Pons (tissue), 1 donor: ENCODE data around the gene SASH1.
"Not testable (repeated sequence)": the region's sequence is repeated elsewhere in the genome, so short reads cannot be mapped to it uniquely, and the experiment has no call there.

Experiments used
- DNase-seq: peaks from one replicate; pipeline ENCODE4 v3.0.0-alpha.2; 2016; ENCODE audit warnings: low spot score

Gene SASH1

DNA sequence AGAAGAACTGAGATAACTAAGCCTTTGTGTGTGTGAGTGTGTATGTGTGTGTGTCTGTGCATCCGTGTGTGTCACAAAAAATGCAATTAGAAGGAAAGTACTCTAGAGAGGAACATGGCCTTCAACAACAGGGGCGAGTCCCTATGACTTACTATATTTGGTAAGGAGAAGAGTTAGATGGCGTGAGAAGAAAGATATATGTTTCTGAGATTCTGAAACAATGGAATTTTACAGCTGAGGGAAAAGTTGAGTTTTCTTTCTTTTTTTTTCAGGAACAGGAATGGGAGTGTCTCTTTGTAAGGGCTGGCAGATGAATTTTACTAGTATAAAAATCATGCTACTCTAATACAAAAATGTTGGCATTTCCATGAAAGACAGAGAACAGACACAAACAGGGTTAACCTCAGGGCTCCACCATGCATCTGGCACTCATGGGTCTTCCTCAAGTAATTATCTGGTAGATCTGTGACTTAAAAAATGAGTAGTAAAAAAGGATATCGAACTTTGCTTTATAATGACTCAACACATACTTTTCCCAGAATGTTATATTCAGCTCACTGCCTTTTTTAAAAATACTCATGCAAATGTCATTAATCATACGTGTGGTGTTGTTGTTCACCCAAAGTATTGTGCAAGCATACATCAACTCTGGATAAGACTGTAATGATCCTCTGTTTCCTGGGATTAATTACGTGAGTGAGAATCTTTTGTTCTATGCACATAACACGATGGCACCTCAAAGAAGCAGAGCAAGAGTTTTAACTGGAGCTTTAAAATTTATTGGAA lies 12.8 kb upstream of the SASH1 start:
- DNase-seq = no peak

DNA sequence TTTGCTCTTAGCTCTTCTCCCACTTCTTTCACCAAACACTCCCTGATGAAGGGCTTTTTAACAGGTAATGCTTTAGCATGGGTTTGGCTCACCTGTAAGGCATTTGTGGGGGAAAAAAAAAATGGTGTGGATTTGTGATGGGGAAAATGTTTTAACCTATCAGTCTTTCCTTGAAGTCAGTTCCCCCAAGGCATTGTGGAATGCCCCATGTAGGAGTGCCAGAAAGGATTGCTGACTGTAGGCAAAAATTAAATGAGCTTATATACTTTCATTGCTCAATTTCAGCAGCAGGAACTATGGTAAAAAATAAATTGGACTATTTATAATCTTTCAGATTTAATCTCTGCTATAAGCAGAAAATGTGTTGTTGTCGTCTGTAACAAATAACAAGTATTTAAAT lies 10.6 kb upstream of the SASH1 start:
- no peak for DNase-seq

DNA sequence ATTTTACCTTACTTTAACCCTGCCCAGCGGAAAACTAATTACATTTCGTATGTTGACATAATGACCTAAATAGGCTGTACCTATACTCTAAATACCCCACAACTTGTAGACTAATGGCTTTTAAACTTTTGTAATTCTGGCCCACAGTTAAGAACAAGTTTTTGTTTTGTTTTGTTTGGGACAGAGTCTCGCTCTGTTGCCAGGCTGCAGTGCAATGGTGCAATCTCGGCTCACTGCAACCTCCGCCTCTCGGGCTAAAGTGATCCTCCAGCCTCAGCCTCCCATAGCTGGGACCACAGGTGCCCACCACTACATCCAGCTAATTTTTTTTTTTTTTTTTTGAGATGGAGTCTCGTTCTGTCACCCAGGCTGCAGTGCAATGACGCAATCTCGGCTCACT lies 5.7 kb upstream of the SASH1 start:
- no peak for DNase-seq

DNA sequence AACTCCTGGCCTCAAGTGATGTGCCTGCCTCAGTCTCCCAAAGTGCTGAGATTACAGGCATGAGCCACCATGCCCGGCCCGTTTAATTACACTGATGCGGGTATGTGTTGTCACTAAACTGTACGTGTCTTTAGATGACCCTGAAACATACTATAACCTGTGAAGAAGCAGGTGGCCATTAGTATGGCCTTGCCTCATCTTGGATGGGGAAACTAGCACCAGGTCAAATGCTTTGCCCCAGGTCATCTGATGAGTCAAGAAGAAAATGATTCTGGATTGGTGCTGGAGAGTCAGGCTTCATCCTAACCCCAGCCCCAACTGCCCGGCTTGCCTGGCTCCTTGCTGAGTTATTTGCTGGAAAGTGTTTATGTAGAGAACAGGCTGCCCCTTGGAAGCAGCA lies 2.9 kb upstream of the SASH1 start:
- DNase-seq = no peak

DNA sequence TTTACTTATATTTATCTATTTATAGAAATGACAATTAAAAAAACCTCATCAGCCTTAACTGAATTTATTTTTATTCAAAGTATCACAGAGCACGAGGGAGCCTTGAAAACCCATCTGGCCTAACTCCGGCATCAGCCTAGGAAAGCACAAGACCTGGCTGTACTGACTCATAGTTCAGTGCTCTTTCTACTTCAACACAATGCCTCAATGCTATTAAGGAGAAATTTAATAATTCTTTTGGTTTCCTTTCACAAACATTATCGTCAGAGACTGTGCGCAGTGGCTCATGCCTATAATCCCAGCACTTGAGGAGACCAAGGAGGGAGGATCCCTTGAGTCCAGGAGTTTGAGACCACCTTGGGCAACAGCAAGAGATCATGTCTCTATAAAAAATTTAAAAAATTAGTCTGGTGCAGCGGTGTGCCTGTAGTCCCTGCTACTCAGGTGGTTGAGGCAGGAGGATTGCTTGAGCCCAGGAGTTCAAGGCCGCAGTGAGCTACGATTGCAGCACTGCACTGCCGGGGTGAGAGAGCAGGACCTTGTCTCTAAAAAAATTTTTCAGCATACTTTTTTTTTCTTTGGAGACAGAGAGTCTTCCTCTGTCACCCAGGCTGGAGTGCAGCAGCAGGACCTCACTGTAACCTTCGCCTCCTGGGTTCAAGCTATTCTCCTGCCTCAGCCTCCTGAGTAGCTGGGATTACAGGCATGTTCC lies 1.9 kb upstream of the SASH1 start:
- no peak for DNase-seq

DNA sequence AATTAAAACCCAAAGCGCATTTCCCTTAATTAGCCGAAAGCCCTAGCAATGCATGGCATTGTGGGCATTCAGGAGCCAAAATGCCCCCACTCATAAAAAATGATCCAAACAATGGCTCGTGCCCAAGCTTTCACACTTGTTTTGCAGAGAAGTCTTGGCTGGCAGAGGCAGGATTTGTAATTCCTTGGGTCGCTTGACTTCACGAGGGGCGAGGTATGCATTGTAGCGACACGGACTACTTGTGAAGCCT lies 613 bp upstream of the SASH1 start:
- no peak for DNase-seq

DNA sequence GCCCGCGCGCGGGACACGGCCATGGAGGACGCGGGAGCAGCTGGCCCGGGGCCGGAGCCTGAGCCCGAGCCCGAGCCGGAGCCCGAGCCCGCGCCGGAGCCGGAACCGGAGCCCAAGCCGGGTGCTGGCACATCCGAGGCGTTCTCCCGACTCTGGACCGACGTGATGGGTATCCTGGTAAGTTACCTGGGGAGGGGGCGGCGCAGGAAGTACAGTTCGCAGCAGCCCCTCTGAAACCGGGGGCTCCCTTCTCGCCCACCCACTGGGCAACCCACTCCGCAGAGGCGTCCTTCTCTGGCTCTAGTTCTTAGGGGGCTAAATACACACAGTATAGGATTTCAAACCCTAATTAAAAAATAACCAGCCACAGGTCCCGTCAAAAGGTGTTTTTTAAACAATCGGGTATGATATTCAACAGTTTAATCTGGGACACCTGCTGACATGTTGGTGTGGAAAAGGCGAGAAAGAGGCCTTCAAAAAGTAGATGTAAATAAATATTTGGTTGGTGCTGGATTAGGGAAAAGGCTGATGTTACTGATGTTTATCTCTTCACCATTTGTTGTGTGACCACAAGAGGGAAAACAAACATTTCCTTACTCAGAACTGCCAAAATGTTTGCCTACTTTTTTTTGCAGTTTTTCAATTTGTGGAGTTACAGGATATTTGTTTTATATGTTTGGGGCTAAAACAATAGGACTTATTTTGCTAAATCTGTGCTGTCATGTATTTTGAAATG lies 577 bp downstream of the SASH1 start:
- DNase-seq = peak; percentile 70

DNA sequence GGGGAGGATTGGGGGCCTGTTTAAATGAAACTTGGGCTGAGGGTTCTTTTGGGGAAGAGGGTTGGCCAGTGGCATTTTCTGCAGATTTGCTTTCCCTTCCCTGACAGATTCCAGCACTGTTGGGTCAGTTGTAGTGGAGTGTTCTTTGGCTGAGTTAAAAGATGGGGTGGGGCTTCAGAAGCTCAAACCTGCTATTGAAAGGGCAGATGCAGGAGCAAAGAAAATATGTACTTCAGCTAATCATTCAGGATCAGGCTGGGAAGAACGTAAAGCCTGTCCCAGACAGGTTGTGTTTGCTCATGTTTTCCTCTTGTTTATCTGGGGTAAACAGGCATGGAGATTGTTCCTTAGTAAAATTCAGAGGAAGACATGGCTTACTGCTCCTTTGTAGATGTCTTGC lies 2.5 kb downstream of the SASH1 start:
- DNase-seq = no peak

DNA sequence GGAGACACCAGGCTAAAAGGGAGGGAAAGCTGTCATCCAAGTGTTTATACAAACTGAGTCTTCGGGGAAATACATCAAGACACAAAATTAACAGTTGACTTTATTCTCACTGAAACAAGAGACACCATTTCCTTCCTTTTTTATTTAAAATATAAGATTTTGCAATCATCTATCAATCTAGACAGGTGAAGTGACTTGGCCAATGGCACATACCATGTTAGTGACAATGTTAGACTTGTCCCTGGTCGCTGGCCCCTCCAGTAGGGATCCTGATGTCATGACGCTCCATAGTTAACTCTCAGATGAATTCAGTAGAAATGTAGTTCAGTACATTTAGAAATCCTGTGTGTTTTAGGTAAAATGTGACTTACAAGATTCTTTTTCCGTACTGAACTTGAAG lies 2.9 kb downstream of the SASH1 start:
- DNase-seq = no peak

DNA sequence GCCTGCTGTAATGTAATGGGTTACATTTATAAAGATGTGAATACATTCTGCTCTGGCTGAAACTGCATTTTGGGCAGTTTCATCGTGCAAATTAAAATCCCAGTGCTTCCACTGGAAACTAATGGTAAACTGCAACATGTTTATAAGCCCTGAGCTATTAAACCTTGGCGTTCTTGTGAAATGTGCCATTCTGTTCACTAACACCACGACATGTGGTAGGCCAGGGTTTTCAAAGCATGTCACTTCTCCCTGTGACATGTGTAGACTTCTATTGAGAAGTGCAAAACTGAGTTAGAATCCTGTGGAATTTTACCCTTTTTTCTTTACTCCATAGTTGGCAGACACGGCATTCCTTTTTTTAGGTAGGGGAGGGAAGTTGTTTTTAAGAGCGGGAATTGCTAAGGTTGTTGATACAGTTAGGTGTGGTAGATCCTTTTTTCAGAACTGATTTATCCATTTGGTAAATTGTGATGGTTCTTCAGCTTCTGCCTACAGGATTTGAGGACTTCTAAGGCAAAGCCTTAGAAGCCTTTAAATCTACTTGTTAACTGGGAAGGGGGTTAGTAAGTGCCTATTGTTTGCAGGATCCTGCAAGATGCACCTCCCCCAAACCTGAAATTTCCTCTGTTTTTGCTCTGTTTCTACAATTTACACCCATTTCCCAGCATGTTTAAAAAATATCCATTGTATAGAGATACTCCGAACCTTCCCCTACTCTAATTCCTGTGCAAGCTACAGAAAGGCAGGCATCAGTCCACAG lies 4.2 kb downstream of the SASH1 start:
- no peak for DNase-seq

DNA sequence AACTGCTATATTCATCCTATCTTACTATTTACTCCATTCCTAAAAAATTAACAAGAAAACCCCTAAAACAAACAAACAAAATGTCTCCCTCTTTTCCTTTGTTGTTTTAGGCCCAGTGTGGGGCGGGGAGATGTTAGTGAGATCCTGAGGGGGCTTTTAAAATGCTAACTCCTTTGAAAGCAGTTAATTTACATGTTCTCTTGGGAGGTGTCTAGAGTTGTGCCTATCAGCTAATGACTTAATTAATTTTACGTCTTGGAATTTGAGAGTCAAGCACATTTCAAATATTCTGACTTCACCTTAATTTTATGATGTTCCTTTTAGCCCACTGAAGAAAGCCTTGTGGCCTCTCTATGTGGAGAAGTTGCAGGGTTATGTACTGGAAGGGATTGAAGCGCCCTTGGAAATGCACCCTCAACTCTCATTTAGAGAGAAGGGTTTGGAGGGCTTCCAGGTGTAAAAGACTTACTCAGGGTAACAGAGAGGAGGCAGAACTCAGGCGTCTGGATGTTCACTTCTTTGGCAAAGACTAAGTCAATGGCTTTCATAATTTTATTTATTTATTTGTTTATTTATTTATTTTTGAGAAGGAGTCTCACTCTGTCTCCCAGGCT lies 4.9 kb downstream of the SASH1 start:
- no peak for DNase-seq

DNA sequence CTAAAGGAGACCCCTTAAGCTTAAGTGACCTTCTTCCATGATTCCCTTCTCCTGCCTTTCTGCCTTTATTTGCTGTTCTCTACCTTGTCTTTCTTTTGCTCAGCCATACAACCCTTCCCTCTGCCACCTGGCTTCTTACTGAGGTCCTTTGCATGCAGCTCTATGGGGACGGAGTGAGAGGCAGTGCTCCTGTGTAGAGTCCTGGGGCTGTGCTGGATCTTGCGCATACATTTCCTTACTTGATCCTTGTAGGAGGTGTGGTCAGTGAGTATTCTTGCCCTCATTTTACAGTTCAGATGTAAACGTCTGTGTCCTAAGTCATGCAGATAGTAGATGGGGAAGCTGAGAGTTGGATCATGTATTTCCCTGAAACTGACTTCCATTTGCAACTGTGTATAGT lies 5.7 kb downstream of the SASH1 start:
- no peak for DNase-seq

DNA sequence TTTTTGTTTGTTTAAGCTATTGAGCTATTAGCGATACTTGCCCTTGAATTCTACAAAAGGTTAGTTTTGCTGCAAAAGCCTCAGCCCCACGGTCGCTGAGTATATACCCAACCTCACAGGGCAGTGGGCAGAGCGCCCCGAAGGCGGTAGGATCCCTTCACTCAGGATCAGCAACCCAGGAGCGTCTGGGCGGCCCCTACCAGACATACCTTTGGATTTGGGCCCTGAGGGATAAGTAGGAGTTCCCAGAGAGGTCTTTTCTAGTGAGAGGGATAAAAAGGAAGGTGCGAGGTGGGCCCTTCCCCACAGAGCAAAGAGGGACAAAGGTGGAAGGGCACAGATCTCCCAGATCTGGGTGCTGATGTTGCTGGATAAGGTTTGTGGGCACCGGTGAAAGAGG lies 6.1 kb downstream of the SASH1 start:
- no peak for DNase-seq

DNA sequence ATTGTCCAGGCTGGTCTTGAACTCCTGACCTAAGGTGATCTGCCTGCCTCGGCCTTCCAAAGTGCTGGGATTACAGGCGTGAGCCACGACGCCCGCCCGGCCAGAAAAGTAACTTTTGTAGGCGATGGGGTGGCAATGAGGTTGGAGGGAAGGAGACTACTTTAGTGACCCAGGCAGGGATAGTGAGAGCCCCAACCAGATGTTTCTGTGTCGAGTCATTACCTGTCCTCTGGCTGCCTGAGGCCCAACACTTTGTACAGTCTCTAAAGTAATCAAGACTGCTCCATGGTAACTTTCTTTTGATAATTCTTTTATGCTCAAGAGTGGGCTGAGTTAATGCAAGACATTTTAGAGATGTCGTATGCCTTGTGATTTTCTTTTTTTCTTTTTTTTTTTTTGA lies 6.8 kb downstream of the SASH1 start:
- DNase-seq = no peak

DNA sequence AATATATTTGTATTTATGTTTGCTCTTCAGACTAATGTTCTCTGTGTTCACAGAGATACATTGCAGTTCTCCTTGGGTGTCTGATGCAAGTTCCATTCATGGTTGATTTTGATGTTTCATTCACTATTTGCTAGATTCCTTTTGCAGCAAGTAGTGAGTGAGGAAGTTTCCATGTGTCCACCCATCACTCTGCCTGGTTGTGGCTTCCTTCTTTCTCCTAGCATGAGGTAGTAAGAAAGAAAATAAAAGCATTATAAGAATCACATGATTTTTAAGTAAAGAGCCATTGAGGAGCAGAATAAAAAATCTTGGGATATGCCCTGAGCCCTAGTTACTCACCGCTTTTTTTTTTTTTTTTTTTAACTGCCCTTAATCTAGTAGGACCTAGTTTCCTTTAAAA lies 8.7 kb downstream of the SASH1 start:
- no peak for DNase-seq

DNA sequence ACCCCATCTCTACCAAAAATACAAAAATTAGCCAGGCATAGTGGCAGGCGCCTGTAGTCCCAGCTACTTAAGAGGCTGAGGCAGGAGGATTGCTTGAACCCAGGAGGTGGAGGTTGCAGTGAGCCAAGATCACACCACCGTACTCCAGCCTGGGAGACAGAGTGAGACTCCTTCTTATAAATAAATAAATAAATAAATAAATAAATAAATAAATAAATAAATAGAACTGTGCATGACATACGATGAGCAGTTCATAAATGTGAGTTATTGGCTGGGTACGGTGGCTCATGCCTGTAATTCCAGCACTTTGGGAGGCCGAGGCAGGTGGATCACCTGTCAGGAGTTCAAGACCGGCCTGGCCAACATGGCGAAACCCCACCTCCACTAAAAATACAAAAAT lies 9.8 kb downstream of the SASH1 start:
- DNase-seq = not testable (repeated sequence)

DNA sequence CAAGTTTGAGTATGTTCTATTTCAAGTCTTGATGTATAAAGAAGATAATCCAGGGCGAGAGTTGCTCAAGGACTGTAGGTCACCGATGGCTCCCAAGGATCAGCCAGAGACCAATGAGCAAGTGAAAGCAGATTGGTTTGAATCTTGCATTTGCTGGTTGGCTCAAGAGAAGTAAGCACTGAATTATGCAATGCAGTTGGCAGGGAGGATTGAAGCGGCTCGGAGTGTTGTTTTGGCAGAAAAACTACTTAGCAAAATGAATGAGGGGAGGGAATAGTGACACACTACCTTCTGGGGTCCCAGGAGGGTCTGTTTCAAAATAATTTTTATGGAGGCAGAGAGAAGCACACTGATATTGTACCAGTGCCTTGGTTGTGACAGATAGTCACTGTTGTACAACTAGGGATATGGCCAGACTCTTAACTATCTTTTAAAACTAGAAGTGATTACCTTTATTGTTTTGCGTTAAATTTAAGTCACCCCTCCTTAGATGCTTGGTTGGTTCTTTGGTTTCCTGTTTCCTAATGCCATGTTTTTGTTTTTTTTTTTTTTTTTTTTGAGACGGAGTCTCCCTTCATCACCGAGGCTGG lies 15.7 kb downstream of the SASH1 start:
- DNase-seq = peak; percentile 70

DNA sequence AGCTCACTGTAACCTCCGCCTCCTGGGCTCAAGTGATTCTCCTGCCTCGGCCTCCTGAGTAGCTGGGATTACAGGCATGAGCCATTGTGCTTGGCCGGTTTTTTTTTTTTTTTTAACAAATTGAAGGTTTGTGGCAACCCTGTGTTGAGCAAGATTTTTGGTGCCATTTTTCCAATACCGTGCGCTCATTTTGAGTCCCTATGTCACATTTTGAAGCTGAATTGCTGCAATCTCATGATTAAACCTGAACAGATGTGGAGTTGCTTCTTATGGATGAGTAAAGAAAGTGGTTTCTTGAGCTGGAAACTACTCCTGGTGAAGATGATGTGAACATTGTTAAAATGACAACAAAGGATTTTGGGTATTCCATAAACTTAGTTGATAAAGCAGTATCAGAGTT lies 16.6 kb downstream of the SASH1 start:
- no peak for DNase-seq

DNA sequence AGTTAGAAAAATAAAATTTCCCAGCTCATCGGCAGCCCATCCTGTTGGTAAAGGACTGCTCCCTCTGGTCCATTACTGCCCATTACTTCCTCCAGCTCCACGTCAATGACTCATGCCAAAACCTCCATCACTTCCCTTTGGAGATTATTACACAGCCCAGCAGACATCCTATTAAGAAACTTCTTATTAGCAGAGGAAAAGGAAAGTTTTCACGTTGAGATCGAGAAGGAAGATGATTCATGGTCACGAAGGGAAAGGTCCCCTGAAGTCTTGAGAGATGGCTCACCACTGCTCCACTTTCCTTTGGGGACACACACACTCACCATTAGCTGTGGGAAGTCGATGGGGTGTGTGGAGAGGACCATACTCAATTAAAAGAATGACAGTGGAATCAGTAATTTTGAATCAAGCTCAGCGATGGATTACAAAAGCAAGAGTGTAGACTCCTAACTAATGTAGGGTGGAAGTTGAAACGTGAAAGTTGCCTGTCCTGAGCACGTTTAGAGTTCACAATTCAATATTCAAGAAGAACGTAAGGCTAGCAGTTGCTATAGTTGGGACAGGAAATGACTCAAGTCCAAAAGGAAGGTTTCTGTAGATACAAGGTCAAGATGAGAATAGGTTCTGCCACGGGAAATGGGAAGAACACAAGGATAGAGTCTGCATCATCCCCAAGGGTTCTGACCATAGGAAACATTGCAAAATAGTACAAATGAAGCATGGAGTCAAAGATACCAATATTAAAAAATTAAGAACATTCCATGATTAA lies 21.6 kb downstream of the SASH1 start:
- DNase-seq = no peak

DNA sequence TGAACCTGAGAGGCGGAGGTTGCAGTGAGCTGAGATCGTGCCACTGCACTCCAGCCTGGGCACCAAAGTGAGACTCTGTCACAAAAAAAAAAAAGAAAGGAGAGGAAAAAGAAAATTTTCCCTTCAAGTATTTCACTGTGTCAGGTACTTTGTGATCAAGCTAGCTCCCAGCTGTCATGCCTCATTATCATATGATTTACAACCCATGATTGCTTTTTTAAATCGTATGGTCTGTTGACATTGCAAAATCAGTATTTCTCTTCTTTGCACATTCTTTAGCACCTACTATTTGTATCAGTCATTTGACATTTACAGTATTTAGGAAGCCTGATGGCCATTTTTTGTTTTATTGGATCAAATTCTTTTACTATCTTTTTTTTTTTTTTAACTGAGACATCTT lies 22.4 kb downstream of the SASH1 start:
- DNase-seq = no peak

DNA sequence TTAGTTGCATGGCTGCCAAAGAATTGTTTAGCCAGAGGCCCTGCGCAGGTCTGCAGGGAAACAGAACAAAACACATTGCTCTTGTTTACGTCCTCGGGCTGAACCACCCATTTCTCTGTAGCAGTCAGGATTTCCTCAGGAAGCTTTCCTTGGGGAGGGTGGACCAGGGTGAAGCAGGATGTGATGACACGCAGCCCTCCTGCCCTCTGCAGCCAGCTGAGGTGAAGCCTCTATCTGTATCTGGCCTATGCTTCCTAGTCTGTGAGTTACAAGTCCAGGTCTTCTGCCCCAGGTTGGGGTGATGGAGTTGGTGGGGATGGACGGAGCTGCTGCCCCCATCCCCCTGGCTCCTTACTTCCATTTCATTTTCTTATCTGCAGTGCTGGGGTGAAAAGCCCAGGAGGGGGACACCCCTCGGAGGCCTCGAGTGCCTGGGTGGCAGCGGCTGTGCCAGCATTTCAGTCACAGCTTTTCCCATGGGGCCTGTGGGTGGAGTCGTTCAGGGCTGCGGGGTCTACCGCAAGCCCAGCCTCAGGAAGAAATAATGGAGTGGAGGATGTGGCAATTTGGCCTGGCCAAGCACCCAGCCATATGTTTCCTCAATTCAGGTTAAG lies 24.9 kb downstream of the SASH1 start:
- no peak for DNase-seq
